Measurements from ENCODE around the gene TNFRSF18.

TNFRSF18 gene

GRCh38 chr1:1226566-1227362 lies 20.4 kb upstream of the TNFRSF18 start:
- DNase-seq = no peak

- no peak for DNase-seq
Measured at GRCh38 chr1:1225913-1226312, 19.5 kb upstream of the TNFRSF18 start.

GRCh38 chr1:1225238-1225845 lies 18.9 kb upstream of the TNFRSF18 start:
- no peak for DNase-seq

- DNase-seq = no peak
Measured at GRCh38 chr1:1223891-1224290, 17.5 kb upstream of the TNFRSF18 start.

GRCh38 chr1:1223321-1223720 lies 16.9 kb upstream of the TNFRSF18 start:
- no peak for DNase-seq

GRCh38 chr1:1222575-1223225 lies 16.3 kb upstream of the TNFRSF18 start:
- DNase-seq = no peak

- DNase-seq = no peak
Measured at GRCh38 chr1:1221887-1222574, 15.6 kb upstream of the TNFRSF18 start.

GRCh38 chr1:1220197-1220596 lies 13.8 kb upstream of the TNFRSF18 start:
- DNase-seq = no peak

GRCh38 chr1:1219341-1219740 lies 12.9 kb upstream of the TNFRSF18 start:
- DNase-seq = peak; percentile 48

- no peak for DNase-seq
Measured at GRCh38 chr1:1218524-1219200, 12.3 kb upstream of the TNFRSF18 start.

- no peak for DNase-seq
Measured at GRCh38 chr1:1217621-1218523, 11.5 kb upstream of the TNFRSF18 start.

- peak; percentile 70 for DNase-seq
Measured at GRCh38 chr1:1216770-1217620, 10.6 kb upstream of the TNFRSF18 start.

- no peak for DNase-seq
Measured at GRCh38 chr1:1215881-1216605, 9.7 kb upstream of the TNFRSF18 start.

- no peak for DNase-seq
Measured at GRCh38 chr1:1215080-1215676, 8.8 kb upstream of the TNFRSF18 start.

GRCh38 chr1:1213345-1214265 lies 7.2 kb upstream of the TNFRSF18 start, which contains the start of gene TNFRSF4:
TSS of gene TNFRSF4 (minus strand) at chr1:1214153. CDS start at chr1:1214127, 26 bp downstream.
- no peak for DNase-seq

- DNase-seq = peak; percentile 29
Measured at GRCh38 chr1:1212780-1213344, 6.5 kb upstream of the TNFRSF18 start.

GRCh38 chr1:1211541-1212441 lies 5.4 kb upstream of the TNFRSF18 start:
- DNase-seq = no peak
